ENCODE measurements around the gene STAU1.
"Not testable (repeated sequence)": the region's sequence is repeated elsewhere in the genome, so short reads cannot be mapped to it uniquely, and the experiment has no call there.

STAU1 gene

DNA sequence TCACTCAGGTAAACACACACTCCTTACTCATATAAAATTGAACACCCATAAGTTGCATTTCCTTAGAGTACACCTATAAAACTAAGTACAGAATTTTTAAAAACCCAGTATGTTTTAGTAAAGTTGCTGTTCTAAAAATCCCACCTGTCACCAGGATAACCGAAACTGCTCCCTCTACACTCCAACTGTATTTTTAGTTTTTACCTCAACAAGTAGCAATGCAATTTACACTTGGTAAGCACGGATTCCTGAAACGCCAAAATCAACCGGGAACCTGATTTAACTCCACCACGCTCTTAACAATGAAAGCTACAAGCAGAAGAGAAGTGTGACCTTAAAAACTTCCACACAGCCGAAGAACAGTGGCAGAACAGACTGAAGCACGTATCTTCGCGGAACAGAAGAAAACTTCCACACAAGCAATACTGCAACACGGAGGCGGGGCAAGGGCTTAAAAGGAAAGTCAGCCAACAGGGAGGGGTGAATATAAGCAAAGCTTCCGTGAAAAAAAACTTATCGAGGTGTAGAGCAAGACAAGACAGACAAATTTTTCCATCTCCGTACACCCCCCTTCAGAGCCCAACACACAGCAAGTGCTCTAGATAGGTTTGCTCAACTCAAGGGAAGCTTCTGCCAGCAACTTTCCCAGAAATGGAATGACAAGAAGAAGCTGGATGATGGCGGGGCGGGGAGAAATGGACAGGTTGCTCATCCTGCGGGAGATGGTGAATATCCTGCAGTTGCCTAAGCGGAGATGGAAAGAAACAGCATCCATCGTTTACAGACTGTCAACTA lies 1.4 kb downstream of the STAU1 start:
- DNase-seq: peak; percentile 88 to 89
- TF ChIP-seq GATA1 (IDR thresholded peaks at IDR 0.05; ENCODE audit: low read depth, low read length) (no peak), POLR2A (IDR thresholded peaks at IDR 0.05; ENCODE audit: low read length) (peak; percentile 67)

DNA sequence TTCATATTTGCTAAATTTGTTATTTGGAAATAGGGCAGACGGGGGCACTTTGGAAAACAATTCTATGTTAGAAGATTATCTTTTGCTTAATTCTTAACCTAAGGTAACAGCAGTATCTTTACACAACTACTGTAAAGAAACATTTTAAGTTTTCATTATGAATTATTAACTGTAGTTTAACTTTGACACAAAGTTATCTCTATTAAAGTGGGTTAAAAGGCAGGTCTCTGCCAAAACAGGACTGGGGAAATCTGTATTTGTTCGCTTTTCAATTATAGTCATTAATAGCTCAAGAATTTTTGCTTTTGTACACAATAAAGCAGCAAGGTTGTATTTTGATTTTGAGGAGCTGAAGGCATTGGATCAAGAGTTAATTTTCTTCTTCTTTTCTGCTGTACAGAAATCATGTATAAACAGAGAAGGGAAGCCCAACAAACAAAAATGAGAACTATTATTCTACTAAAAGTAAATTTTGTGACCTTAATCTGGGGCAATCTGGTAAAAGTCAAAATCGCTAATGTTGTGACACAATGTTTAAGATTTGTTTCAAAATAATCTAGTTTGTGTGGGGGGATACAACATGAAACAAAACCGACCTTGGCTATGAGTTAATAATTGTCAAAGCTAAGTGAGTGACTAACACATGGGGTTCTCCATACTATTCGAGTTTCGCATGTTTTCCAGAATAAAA lies 2.9 kb downstream of the STAU1 start:
- DNase-seq: no peak
- TF ChIP-seq POLR2A (IDR thresholded peaks at IDR 0.05; ENCODE audit: low read length) (no peak), GATA1 (IDR thresholded peaks at IDR 0.05; ENCODE audit: low read depth, low read length) (no peak)

- DNase-seq: no peak
These were observed 3.5 kb downstream of the STAU1 start for GRCh38 chr20:49184691-49185070.

DNA sequence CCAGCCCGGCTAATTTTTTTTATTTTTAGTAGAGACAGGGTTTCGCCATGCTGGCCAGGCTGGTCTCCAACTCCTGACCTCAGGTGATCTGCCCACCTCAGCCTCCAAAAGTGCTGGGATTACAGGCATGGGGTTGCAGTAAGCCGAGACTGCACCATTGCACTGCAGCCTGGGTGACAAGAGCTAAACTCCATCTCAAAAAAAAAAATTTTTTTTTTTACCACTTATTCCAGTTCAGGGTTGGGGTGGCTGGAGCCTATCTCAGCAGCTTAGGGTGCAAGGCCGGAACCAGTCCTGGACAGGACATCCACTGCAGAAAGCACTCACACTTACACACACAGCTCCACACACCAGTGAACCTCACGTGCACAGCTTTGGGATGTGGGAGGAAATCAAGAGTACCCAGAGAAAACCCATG lies 4.0 kb downstream of the STAU1 start:
- not testable (repeated sequence) for DNase-seq

More at GRCh38 chr20:49184691-49185070, 3.5 kb downstream of the STAU1 start:
- no peak for TF ChIP-seq POLR2A (IDR thresholded peaks at IDR 0.05; ENCODE audit: low read length)
- no peak for TF ChIP-seq GATA1 (IDR thresholded peaks at IDR 0.05; ENCODE audit: low read depth, low read length)

- no peak for TF ChIP-seq POLR2A (IDR thresholded peaks at IDR 0.05; ENCODE audit: low read length)
- TF ChIP-seq GATA1 (IDR thresholded peaks at IDR 0.05; ENCODE audit: low read depth, low read length): no peak
- DNase-seq: peak in 1 of 2 experiments; percentile 30
These were observed 4.7 kb downstream of the STAU1 start for GRCh38 chr20:49183444-49183843.

DNA sequence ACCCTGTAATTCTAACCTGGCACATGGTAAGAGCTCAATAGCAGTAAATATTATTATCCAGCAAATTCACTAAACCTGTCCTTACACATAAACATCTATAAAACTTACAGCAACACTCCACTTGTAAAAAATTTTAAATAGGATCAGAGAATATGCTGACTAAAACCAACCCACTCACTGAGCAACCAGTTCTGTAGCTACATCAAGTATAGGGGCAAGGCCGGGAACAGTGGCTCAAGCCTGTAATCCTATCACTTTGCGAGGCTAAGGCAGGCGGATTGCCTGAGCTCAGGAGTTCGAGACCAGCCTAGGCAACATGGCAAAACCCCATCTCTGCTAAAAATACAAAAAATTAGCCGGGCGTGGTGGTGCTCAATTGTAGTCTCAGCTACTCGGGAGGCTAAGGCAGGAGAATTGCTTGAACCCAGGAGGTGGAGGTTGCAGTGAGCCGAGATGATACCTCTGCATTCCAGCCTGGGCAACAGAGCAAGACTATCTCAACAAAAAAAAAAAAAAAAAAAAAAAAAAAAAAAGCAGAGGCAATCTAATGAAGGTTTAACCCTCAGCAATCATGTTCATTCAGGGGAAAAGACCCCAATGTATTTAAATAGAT lies 6.8 kb downstream of the STAU1 start:
- no peak for DNase-seq
- no peak for TF ChIP-seq GATA1 (IDR thresholded peaks at IDR 0.05; ENCODE audit: low read depth, low read length)
- TF ChIP-seq POLR2A (IDR thresholded peaks at IDR 0.05; ENCODE audit: low read length): no peak

DNA sequence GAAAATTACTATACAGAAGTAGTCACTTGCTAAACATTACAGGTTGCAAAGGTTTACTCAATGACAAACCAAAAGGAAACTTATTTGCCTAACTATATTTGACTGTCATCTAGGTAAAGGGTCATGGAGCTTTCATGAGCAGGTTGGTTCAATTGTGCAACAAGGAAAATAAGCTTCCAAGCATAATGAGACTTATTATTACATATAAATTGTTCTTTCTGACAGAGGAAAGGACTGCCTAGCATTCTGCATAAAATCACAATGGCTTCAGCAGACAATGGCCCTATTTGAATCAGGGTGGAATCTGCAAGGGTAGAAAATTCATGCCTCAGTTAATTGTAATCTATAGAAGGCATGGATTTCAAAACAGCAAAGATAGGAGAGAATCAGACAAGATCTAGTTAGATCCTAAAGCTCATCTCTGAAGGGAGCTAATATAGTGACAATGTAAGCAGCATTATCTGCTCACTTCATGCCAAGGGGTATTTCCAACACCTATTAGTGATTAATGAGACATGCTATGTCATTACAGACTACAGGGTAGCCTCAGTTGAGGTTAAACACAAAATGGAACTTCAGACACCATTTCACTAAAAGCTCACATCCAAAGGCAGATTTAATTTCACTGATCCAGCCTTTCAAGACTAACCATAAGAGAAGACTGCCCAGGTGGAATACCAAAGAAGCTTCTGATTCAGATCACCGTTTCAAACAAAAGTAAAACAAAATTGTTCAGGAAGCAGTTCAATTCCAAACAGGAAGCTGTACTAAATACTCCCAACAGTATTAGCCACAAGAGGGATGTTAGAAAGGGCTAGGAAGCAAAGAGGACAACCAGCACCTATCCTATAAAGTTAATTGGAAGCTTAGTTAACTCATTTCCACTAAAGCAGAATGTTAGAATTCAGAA lies 8.5 kb downstream of the STAU1 start:
- no peak for DNase-seq
- TF ChIP-seq GATA1 (IDR thresholded peaks at IDR 0.05; ENCODE audit: low read depth, low read length) (no peak), POLR2A (IDR thresholded peaks at IDR 0.05; ENCODE audit: low read length) (no peak)

DNA sequence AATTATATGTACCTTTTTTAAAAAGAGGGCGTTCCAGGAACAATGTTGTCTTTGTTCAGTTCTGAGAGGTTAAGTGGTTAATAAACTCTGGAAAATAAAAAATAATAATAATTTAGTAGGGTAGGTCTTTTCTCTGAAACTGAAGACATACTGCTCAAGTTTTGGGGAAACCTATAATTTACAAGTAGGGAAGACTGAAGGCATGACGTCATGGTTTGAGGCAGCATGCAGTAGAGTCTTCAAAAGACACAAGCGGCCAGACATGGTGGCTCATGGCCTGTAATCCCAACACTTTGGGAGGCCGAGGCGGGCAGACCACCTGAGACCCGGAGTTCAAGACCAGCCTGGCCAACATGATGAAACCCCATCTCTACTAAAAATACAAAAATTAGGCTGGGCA lies 14.0 kb downstream of the STAU1 start:
- no peak for DNase-seq
- TF ChIP-seq GATA1 (IDR thresholded peaks at IDR 0.05; ENCODE audit: low read depth, low read length) (no peak), POLR2A (IDR thresholded peaks at IDR 0.05; ENCODE audit: low read length) (no peak)

GRCh38 chr20:49172413-49172812 lies 15.7 kb downstream of the STAU1 start:
- no peak for TF ChIP-seq POLR2A (IDR thresholded peaks at IDR 0.05; ENCODE audit: low read length)
- DNase-seq: no peak

- no peak for TF ChIP-seq POLR2A (IDR thresholded peaks at IDR 0.05; ENCODE audit: low read length)
- TF ChIP-seq GATA1 (IDR thresholded peaks at IDR 0.05; ENCODE audit: low read depth, low read length): no peak
- peak in 1 of 2 experiments; percentile 14 for DNase-seq
These were observed 16.2 kb downstream of the STAU1 start for GRCh38 chr20:49171909-49172308.

- TF ChIP-seq GATA1 (IDR thresholded peaks at IDR 0.05; ENCODE audit: low read depth, low read length): no peak
- no peak for TF ChIP-seq POLR2A (IDR thresholded peaks at IDR 0.05; ENCODE audit: low read length)
These were observed 17.4 kb downstream of the STAU1 start for GRCh38 chr20:49170714-49171113.

GRCh38 chr20:49169547-49169946 lies 18.6 kb downstream of the STAU1 start:
- TF ChIP-seq POLR2A (IDR thresholded peaks at IDR 0.05; ENCODE audit: low read length) (no peak), GATA1 (IDR thresholded peaks at IDR 0.05; ENCODE audit: low read depth, low read length) (no peak)
- no peak for DNase-seq

More at GRCh38 chr20:49170714-49171113, 17.4 kb downstream of the STAU1 start:
- DNase-seq: no peak

GRCh38 chr20:49168864-49169263 lies 19.3 kb downstream of the STAU1 start:
- not testable (repeated sequence) for DNase-seq

Data from erythroblast (primary cell).